ENCODE data around the gene NSUN4. TPM values are rescaled to one million over a fixed set of nuclear protein-coding genes. Genes with fewer than 3 reads are reported as not detected.

Gene NSUN4
- total and polyA plus RNA-seq, 9 donors: 12.2 to 35.2 (median 17.4) TPM

GRCh38 chr1:46394872-46395465, 54.4 kb downstream of the NSUN4 start:
- peak in 1 of 5 donors; percentile 45 for DNase-seq
- Histone ChIP-seq H3K36me3 (no peaks in the 10 kb centered on the region), H3K9me3 (no peaks in the 10 kb centered on the region), H3K27me3 (no peaks in the 10 kb centered on the region), H3K27ac (no peak overlapping the region), H3K4me1 (ENCODE audit: insufficient read depth) (no peaks in the 10 kb centered on the region), H3K4me3 (peak overlapping the region; percentile 37)
- intact Hi-C loops (cut with DNase I): no loop called here
- 27 to 40% (median 33%) methylated on average over 17 of the region's 17 CpGs for WGBS, 3 donors
- TF ChIP-seq CTCF (IDR thresholded peaks at IDR 0.05) (no peak), POLR2A (IDR thresholded peaks at IDR 0.05) (no peak), EP300 (IDR thresholded peaks at IDR 0.05) (no peak)

- intact Hi-C loops (cut with DNase I): no loop called here
- H3K36me3 ChIP-seq: no peaks in the 10 kb centered on the region
- TF ChIP-seq POLR2A (IDR thresholded peaks at IDR 0.05): no peak
- no peak for TF ChIP-seq CTCF (IDR thresholded peaks at IDR 0.05)
- no peak for TF ChIP-seq EP300 (IDR thresholded peaks at IDR 0.05)
- H3K9me3 ChIP-seq: no peaks in the 10 kb centered on the region
- no peaks in the 10 kb centered on the region for H3K27me3 ChIP-seq
- no peak for DNase-seq
- no peak overlapping the region for H3K4me3 ChIP-seq
- no peak overlapping the region for H3K27ac ChIP-seq
- whole genome bisulfite sequencing, 3 donors: 40 to 58% (median 50%) methylated on average over 10 of the region's 10 CpGs
- no peaks in the 10 kb centered on the region for H3K4me1 ChIP-seq (ENCODE audit: insufficient read depth)
These were observed 56.1 kb downstream of the NSUN4 start for GRCh38 chr1:46396441-46397398.

- WGBS, 3 donors: 83 to 86% (median 84%) methylated on average over 9 of the region's 9 CpGs
- Histone ChIP-seq H3K27ac (no peak overlapping the region), H3K4me1 (ENCODE audit: insufficient read depth) (peaks cover 3% of the 10 kb centered on the region), H3K4me3 (no peak overlapping the region), H3K9me3 (no peaks in the 10 kb centered on the region), H3K27me3 (no peaks in the 10 kb centered on the region), H3K36me3 (no peaks in the 10 kb centered on the region)
- intact Hi-C loops (cut with DNase I): no loop called here
- no peak for DNase-seq
- TF ChIP-seq CTCF (IDR thresholded peaks at IDR 0.05): no peak
- TF ChIP-seq POLR2A (IDR thresholded peaks at IDR 0.05): no peak
- TF ChIP-seq EP300 (IDR thresholded peaks at IDR 0.05): no peak
These were observed 58.7 kb downstream of the NSUN4 start for GRCh38 chr1:46399307-46399706.

GRCh38 chr1:46400421-46400820, 59.8 kb downstream of the NSUN4 start:
- no peaks in the 10 kb centered on the region for H3K27me3 ChIP-seq
- no peak overlapping the region for H3K27ac ChIP-seq
- WGBS, 3 donors: 69 to 77% (median 72%) methylated on average over 4 of the region's 4 CpGs
- no peaks in the 10 kb centered on the region for H3K36me3 ChIP-seq
- H3K9me3 ChIP-seq: no peaks in the 10 kb centered on the region
- no peak for DNase-seq
- TF ChIP-seq CTCF (IDR thresholded peaks at IDR 0.05) (no peak), POLR2A (IDR thresholded peaks at IDR 0.05) (no peak), EP300 (IDR thresholded peaks at IDR 0.05) (no peak)
- H3K4me1 ChIP-seq (ENCODE audit: insufficient read depth): peaks cover 3% of the 10 kb centered on the region
- intact Hi-C loops (cut with DNase I): loop anchor here in 1 of 4 donors (10.0 kb wide), 1 partner anchor 774 kb away; no protein-coding TSS in a partner anchor
- no peak overlapping the region for H3K4me3 ChIP-seq

Measured in ovary (tissue), 9 donors.